Fibroblast of lung (primary cell): ENCODE measurements around the gene SPHK1.

Source experiments
- CTCF ChIP-seq, 2 donors: IDR thresholded peaks in 1 of 2; conservative IDR thresholded peaks in 1 of 2; 1 replicate in 1 of 2; 2 replicates in 1 of 2; pipeline ENCODE4 v1.5.1; 2011 to 2012; ENCODE audit warnings: low read length in 2 of 2, control low read depth in 1 of 2, inconsistent platforms in 1 of 2, low read depth in 1 of 2, mild to moderate bottlenecking in 1 of 2
- EZH2 ChIP-seq: IDR thresholded peaks from 2 replicates; pipeline ENCODE4 v1.5.1; 2012; ENCODE audit warnings: low read length, control low read depth, mild to moderate bottlenecking; ENCODE audit errors: missing control alignments

DNA sequence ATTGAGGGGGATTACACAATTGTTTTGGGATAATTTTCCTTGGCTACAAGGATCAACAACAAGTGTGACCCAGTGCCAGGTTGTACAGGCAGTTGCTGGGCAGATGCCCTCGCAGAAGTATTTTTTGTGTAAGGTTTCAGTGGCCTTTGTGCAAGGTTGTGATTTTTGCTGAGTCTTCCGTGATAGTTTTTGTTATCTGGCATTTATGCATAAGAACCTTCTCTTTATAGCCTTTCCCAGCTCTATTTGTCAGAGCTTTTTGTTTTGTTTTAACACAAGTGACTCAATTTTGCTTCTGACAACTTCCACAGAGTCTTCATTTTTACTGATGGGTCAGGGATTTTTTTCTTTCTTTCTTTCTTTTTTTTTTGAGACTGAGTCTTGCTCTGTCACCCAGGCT lies 23.9 kb upstream of the SPHK1 start:
- no peak for TF ChIP-seq CTCF (conservative IDR thresholded peaks at IDR 0.05 in 1 of 2, IDR thresholded peaks at IDR 0.05 in 1 of 2; ENCODE audit: low read depth in 1 of 2, low read length in 2 of 2)
- no peak for TF ChIP-seq EZH2
